HCT116 (cell line): ENCODE measurements around the gene GYPB.
"Not testable (repeated sequence)": the region's sequence is repeated elsewhere in the genome, so short reads cannot be mapped to it uniquely, and the experiment has no call there.

Experiments used
- EGR1 ChIP-seq: IDR thresholded peaks from 2 replicates; pipeline ENCODE4 v1.6.1; 2012; ENCODE audit warnings: low read depth
- EZH2 ChIP-seq: fragments of 200-600 bp; sonication (generic); IDR thresholded peaks from 2 replicates; pipeline ENCODE4 v1.6.1; 2017; ENCODE audit warnings: antibody characterized with exemption, mixed run types
- JUND ChIP-seq: IDR thresholded peaks from 2 replicates; pipeline ENCODE4 v1.6.1; 2012
- SIN3A ChIP-seq: IDR thresholded peaks from 2 replicates; pipeline ENCODE4 v1.6.1; 2012; ENCODE audit warnings: low read depth
- TF ChIP-seq, protein P1 (sequence below), 3 experiments: fragments of 200-600 bp in 1 of 3; sonication (generic) in 1 of 3; IDR thresholded peaks in 2 of 3; conservative IDR thresholded peaks in 1 of 3; 2 replicates each; pipeline ENCODE4 v1.5.1; 2012 to 2017; ENCODE audit warnings: low read depth in 2 of 3, low read length in 2 of 3, antibody characterized with exemption in 1 of 3, borderline replicate concordance in 1 of 3, control low read depth in 1 of 3, mild to moderate bottlenecking in 1 of 3, mixed read lengths in 1 of 3, mixed run types in 1 of 3, moderate library complexity in 1 of 3; ENCODE audit not compliant: insufficient read depth in 1 of 3
- TF ChIP-seq, protein P2 (sequence below): IDR thresholded peaks from 2 replicates; pipeline ENCODE4 v1.6.1; 2012; ENCODE audit warnings: low read depth

DNA sequence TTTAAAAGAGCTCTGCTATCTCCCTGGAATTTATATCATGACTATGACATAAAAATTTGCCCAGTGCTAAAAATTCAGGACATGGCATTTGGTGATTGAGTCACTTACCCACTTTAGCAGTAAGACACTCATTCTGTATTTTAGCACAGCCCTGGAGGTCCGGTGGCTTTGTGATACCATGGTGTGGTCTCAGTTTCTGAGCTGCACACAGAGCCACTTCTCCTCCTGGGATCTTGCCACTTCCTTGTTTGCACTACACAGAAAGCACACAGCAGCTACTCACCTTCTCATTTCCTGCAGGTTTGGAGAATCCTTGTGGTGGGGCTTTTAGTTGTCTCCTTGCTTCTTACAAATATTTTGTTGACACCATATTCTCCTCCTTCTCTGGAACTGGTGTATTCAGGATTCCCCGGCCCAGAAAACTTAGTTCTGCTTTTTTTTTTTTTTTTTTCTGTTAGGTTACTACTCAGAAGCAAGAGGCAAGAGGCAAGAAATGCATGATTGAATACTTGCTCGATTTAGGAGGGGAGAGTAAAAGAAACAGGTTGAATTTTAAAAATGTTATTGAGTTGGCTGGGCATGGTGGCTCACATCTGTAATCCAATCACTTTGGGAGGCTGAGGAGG, 41.2 kb upstream of the GYPB start:
- TF ChIP-seq, protein P1, sequence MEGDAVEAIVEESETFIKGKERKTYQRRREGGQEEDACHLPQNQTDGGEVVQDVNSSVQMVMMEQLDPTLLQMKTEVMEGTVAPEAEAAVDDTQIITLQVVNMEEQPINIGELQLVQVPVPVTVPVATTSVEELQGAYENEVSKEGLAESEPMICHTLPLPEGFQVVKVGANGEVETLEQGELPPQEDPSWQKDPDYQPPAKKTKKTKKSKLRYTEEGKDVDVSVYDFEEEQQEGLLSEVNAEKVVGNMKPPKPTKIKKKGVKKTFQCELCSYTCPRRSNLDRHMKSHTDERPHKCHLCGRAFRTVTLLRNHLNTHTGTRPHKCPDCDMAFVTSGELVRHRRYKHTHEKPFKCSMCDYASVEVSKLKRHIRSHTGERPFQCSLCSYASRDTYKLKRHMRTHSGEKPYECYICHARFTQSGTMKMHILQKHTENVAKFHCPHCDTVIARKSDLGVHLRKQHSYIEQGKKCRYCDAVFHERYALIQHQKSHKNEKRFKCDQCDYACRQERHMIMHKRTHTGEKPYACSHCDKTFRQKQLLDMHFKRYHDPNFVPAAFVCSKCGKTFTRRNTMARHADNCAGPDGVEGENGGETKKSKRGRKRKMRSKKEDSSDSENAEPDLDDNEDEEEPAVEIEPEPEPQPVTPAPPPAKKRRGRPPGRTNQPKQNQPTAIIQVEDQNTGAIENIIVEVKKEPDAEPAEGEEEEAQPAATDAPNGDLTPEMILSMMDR (IDR thresholded peaks at IDR 0.05 in 2 of 3, conservative IDR thresholded peaks at IDR 0.05 in 1 of 3; ENCODE audit: borderline replicate concordance in 1 of 3, insufficient read depth in 1 of 3, low read depth in 2 of 3, low read length in 2 of 3), result not testable (repeated sequence)
- not testable (repeated sequence) for TF ChIP-seq EZH2, EGR1, JUND, SIN3A
- TF ChIP-seq, protein P2, sequence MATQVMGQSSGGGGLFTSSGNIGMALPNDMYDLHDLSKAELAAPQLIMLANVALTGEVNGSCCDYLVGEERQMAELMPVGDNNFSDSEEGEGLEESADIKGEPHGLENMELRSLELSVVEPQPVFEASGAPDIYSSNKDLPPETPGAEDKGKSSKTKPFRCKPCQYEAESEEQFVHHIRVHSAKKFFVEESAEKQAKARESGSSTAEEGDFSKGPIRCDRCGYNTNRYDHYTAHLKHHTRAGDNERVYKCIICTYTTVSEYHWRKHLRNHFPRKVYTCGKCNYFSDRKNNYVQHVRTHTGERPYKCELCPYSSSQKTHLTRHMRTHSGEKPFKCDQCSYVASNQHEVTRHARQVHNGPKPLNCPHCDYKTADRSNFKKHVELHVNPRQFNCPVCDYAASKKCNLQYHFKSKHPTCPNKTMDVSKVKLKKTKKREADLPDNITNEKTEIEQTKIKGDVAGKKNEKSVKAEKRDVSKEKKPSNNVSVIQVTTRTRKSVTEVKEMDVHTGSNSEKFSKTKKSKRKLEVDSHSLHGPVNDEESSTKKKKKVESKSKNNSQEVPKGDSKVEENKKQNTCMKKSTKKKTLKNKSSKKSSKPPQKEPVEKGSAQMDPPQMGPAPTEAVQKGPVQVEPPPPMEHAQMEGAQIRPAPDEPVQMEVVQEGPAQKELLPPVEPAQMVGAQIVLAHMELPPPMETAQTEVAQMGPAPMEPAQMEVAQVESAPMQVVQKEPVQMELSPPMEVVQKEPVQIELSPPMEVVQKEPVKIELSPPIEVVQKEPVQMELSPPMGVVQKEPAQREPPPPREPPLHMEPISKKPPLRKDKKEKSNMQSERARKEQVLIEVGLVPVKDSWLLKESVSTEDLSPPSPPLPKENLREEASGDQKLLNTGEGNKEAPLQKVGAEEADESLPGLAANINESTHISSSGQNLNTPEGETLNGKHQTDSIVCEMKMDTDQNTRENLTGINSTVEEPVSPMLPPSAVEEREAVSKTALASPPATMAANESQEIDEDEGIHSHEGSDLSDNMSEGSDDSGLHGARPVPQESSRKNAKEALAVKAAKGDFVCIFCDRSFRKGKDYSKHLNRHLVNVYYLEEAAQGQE, result not testable (repeated sequence)
